ENCODE data around the gene NUSAP1. TPM values are rescaled to one million over a fixed set of nuclear protein-coding genes. Genes with fewer than 3 reads are reported as not detected.
"Not testable (repeated sequence)": the region's sequence is repeated elsewhere in the genome, so short reads cannot be mapped to it uniquely, and the experiment has no call there.

The NUSAP1 gene
- total and polyA plus RNA-seq, 5 donors = 0.48 to 3.6 (median 1.7) TPM

DNA sequence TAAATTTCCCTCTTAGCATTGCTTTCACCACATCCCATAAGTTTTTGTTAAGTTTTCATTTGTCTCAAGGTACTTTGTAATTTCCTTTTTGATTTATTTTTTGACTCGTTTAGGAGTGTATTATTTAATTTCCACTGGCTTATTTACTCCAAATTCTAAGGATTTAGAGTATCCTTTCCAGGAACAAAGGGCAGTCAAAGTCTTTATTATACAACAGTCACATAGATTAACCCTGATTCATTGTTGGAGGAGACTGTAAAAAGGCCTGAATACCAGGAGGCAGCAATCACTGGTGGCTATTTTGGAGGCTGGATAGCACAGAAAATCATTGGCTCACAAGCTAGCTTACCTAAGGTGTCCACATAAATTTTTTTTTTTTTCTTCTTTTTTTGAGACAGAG lies 40.2 kb upstream of the NUSAP1 start:
- no peak overlapping the region for H3K27ac ChIP-seq (ENCODE audit: low read length)
- ATAC-seq = no peak
- no peak overlapping the region for H3K4me3 ChIP-seq (ENCODE audit: low read length)
- WGBS = 67% methylated on average over 1 of the region's 1 CpG
- peaks cover 4% of the 10 kb centered on the region for H3K4me1 ChIP-seq (ENCODE audit: control insufficient read depth, insufficient read depth, low read length)
- no peak for DNase-seq
- intact Hi-C loops (cut with DNase I) = no loop called here
- H3K27me3 ChIP-seq (ENCODE audit: control insufficient read depth, insufficient read depth) = no peaks in the 10 kb centered on the region
- no peaks in the 10 kb centered on the region for H3K9me3 ChIP-seq (ENCODE audit: control insufficient read depth, low read length)

DNA sequence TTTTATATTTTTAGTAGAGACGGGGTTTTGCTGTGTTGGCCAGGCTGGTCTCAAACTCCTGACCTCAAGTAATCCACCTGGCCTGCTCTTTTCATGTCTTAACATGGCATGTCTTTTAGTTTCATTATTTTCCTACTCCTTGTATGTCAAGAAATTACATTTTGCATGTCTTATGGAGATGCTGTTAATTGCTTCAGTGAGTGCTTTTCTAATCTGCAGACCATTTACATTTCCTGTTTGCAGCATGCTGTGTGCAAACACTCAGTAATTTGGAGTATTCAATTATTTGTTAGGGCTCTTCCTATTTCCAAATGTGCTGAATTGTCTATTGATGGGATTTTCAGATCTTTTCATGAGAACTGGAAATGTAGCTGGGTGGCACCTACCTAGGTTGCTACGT lies 31.5 kb upstream of the NUSAP1 start:
- DNase-seq; H3K27me3 ChIP-seq (ENCODE audit: control insufficient read depth, insufficient read depth); H3K4me1 ChIP-seq (ENCODE audit: control insufficient read depth, insufficient read depth, low read length); intact Hi-C loops (cut with DNase I); H3K27ac ChIP-seq (ENCODE audit: low read length); H3K4me3 ChIP-seq (ENCODE audit: low read length); H3K9me3 ChIP-seq (ENCODE audit: control insufficient read depth, low read length); ATAC-seq: not testable (repeated sequence)
- 96% methylated on average over 2 of the region's 2 CpGs for WGBS

DNA sequence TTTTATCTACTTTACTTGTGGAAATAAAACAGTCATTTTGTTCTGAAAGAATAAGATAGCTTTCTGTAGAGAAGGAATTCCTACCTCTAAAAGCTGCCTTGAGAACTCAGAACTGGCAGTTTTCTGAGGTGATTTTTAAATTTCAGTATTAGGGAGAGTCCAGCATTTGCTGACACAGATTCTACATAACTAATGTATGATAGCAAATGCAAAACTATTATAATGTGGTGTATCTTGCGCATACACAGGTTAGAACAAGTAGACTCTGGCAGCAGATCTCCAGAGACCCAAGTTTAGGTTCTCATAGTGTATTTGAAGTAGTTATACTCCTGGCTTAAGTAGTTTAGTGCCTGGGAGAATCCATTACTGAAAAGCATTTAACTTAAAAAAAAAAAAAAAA lies 31.1 kb upstream of the NUSAP1 start:
- Histone ChIP-seq H3K27ac (ENCODE audit: low read length) (no peak overlapping the region), H3K4me1 (ENCODE audit: control insufficient read depth, insufficient read depth, low read length) (no peaks in the 10 kb centered on the region), H3K27me3 (ENCODE audit: control insufficient read depth, insufficient read depth) (no peaks in the 10 kb centered on the region), H3K9me3 (ENCODE audit: control insufficient read depth, low read length) (no peaks in the 10 kb centered on the region), H3K4me3 (ENCODE audit: low read length) (no peak overlapping the region)
- WGBS = 97% methylated on average over 1 of the region's 1 CpG
- DNase-seq (no peak), ATAC-seq (no peak)
- intact Hi-C loops (cut with DNase I) = no loop called here

DNA sequence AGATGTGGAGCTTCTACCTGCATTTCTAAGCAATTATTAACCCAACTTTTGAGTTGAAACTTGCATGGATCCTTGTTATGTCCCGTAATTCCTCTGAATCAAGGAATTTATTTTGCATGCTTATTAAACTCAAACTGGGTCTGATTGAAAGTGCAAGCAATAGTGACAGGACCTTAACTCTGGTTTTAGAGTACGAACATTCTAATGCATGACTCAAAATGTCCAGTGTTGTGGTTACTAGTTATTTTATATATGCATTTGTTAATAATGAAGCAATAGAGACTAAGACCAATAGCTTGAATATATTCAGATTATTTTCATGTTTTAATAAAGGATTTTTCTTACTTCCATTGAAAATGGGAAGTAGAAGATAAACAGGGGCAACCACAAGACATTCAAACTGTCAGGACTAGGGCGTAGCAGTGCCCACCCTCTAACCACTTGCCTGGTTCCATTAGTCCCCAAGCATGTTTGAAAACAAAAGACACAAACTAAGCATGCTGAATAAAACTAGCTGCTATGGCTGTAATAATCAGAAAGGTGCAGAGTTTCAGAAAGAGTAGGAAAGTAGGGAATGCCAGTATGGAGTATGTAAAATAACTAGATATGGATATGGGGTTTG lies 28.4 kb upstream of the NUSAP1 start:
- intact Hi-C loops (cut with DNase I) = no loop called here
- no peaks in the 10 kb centered on the region for H3K27me3 ChIP-seq (ENCODE audit: control insufficient read depth, insufficient read depth)
- 93% methylated on average over 3 of the region's 3 CpGs for WGBS
- H3K27ac ChIP-seq (ENCODE audit: low read length) = no peak overlapping the region
- H3K9me3 ChIP-seq (ENCODE audit: control insufficient read depth, low read length) = no peaks in the 10 kb centered on the region
- no peak for ATAC-seq
- no peak for DNase-seq
- no peaks in the 10 kb centered on the region for H3K4me1 ChIP-seq (ENCODE audit: control insufficient read depth, insufficient read depth, low read length)
- H3K4me3 ChIP-seq (ENCODE audit: low read length) = no peak overlapping the region

DNA sequence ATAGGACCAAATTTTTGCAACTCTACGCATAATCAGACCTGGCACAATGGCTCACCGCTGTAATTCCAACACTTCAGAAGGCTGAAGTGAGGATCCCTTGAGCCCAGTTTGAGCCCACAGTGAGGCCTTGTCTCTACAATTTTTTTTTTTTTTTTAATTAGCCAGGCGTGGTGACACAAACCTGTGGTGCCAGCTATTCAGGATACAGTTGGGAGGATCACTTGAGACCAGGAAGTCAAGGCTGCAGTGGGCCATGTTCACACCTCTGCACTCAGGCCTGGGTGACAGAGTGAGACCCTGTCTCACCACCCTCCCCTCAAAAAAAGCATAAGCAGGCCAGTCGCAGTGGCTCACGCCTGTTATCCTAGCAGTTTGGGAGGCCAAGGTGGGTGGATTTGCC lies 25.0 kb upstream of the NUSAP1 start:
- no peak for ATAC-seq
- H3K9me3 ChIP-seq (ENCODE audit: control insufficient read depth, low read length) = no peaks in the 10 kb centered on the region
- WGBS = 94% methylated on average over 5 of the region's 5 CpGs

DNA sequence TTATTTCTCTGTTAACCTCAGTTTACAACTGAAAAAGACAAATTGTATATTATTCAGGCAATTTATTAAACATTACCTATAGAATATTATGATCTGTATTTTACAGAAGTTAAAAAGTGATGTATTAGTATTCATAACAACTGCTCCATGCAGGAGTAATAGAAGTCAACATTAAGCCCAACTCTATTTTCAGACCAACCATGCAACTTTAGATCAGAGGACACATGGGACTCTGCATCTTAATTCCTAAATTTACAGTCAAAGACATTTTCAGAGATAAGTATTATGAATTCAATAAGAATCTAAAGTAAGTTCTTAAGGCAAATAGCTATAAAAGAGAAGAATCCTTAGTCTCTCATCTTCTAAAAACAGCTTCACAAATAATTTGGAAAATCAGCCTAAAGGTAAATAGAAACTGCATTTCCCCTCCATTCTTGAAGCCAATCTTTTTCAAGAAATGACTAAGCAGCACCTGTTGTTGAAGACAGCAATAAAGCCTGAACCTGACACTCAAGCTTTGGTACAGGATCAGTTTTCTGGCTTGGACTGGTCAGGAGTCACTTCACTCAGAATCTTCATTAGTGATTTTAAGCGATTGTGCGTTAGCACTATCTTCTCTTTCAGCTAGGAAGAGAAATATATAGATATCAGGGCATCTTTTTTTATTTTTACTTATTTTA lies 23.3 kb upstream of the NUSAP1 start:
- no peak overlapping the region for H3K27ac ChIP-seq (ENCODE audit: low read length)
- no peaks in the 10 kb centered on the region for H3K4me1 ChIP-seq (ENCODE audit: control insufficient read depth, insufficient read depth, low read length)
- 97% methylated on average over 2 of the region's 2 CpGs for WGBS
- no peak for DNase-seq
- H3K9me3 ChIP-seq (ENCODE audit: control insufficient read depth, low read length) = no peaks in the 10 kb centered on the region
- no peak for ATAC-seq
- intact Hi-C loops (cut with DNase I) = no loop called here
- H3K4me3 ChIP-seq (ENCODE audit: low read length) = no peak overlapping the region
- H3K27me3 ChIP-seq (ENCODE audit: control insufficient read depth, insufficient read depth) = no peaks in the 10 kb centered on the region

More for the DNA sequence above, 25.0 kb upstream of the NUSAP1 start:
- Histone ChIP-seq H3K27me3 (ENCODE audit: control insufficient read depth, insufficient read depth) (no peaks in the 10 kb centered on the region), H3K27ac (ENCODE audit: low read length) (no peak overlapping the region), H3K4me1 (ENCODE audit: control insufficient read depth, insufficient read depth, low read length) (no peaks in the 10 kb centered on the region), H3K4me3 (ENCODE audit: low read length) (no peak overlapping the region)
- intact Hi-C loops (cut with DNase I) = no loop called here
- DNase-seq = no peak

DNA sequence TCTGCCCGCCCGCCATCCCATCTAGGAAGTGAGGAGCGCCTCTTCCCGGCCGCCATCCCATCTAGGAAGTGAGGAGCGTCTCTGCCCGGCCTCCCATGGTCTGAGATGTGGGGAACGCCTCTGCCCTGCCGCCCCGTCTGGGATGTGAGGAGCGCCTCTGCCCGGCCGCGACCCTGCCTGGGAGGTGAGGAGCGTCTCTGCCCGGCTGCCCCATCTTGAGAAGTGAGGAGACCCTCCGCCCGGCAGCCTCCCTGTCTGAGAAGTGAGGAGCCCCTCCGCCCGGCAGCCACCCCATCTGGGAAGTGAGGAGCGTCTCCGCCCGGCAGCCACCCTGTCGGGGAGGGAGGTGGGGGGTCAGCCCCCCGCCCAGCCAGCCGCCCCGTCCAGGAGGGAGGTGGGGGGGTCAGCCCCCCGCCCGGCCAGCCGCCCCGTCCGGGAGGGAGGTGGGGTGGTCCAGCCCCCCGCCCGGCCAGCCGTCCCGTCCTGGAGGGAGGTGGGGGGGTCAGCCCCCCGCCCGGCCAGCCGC lies 11.8 kb upstream of the NUSAP1 start:
- H3K9me3 ChIP-seq (ENCODE audit: control insufficient read depth, low read length); H3K4me1 ChIP-seq (ENCODE audit: control insufficient read depth, insufficient read depth, low read length); ATAC-seq; intact Hi-C loops (cut with DNase I); H3K27me3 ChIP-seq (ENCODE audit: control insufficient read depth, insufficient read depth); DNase-seq; H3K4me3 ChIP-seq (ENCODE audit: low read length); H3K27ac ChIP-seq (ENCODE audit: low read length): not testable (repeated sequence)
- WGBS = 98% methylated on average over 34 of the region's 39 CpGs

DNA sequence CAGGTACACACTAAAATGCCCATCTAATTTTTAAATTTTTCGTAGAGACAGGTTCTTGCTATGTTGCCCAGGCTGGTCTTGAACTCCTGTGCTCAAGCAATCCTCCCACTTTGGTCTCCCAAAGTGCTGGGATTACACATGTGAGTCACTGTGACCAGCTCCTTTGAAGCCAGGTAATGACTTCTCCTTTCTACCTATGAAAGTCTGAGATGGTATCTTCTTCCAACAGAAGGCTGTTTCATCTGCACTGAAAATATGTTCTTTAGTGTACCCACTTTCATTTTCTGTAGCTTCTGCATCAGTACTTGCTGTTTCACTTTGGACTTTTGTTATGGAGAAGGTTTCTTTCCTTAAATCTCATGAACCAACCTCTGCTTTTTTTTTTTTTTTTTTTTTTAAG lies 9.1 kb upstream of the NUSAP1 start:
- DNase-seq (no peak), ATAC-seq (no peak)
- H3K4me1 ChIP-seq (ENCODE audit: control insufficient read depth, insufficient read depth, low read length) = no peaks in the 10 kb centered on the region
- H3K27me3 ChIP-seq (ENCODE audit: control insufficient read depth, insufficient read depth) = no peaks in the 10 kb centered on the region
- H3K27ac ChIP-seq (ENCODE audit: low read length) = no peak overlapping the region
- intact Hi-C loops (cut with DNase I) = no loop called here
- H3K9me3 ChIP-seq (ENCODE audit: control insufficient read depth, low read length) = no peaks in the 10 kb centered on the region
- 97% methylated on average over 1 of the region's 1 CpG for WGBS
- H3K4me3 ChIP-seq (ENCODE audit: low read length) = no peak overlapping the region

DNA sequence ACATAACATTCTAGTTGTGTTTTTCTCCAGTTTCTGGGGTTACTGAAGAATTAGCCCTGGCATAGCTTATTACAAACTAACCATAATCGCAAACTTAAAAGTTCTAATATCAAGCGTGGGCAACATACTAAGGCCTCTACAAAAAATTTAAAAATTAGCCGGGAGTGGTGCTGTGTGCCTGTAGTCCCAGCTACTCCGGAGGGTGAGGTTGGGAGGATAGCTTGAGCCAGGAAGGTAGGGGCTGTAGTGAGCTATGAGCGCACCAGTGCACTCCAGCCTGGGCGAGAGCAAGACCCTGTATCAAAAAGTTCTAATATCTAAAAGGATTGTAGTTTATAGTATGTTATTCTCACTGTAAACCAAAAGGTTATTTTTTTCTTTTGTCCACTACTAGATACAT lies 1.4 kb upstream of the NUSAP1 start:
- Histone ChIP-seq H3K4me1 (ENCODE audit: control insufficient read depth, insufficient read depth, low read length) (no peaks in the 10 kb centered on the region), H3K27me3 (ENCODE audit: control insufficient read depth, insufficient read depth) (no peaks in the 10 kb centered on the region), H3K27ac (ENCODE audit: low read length) (no peak overlapping the region), H3K9me3 (ENCODE audit: control insufficient read depth, low read length) (no peaks in the 10 kb centered on the region), H3K4me3 (ENCODE audit: low read length) (no peak overlapping the region)
- no peak for DNase-seq
- 70% methylated on average over 6 of the region's 6 CpGs for WGBS
- no peak for ATAC-seq
- intact Hi-C loops (cut with DNase I) = loop anchor here in 1 of 4 donors (5.0 kb wide), 1 partner anchor 429 kb away; no protein-coding TSS in a partner anchor

DNA sequence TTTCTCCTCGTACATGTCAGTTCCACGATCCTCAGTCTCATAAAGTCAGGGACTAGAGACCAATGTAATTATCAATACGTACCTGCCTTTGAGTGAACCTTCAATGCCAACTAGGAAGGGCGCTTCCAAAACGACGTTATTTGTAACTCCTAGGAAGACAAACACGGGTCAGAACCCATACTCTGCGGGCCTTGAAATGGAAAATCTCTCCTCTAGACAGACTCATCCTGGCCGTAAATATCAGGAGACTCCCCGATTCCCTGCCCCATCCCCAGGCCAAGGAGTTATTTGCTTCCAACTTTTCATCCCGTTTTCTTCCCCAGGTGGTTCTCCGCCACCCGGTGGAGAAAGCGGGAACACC lies 868 bp upstream of the NUSAP1 start:
- DNase-seq (no peak), ATAC-seq (no peak)
- WGBS = 3% methylated on average over 14 of the region's 14 CpGs
- Histone ChIP-seq H3K27me3 (ENCODE audit: control insufficient read depth, insufficient read depth) (no peaks in the 10 kb centered on the region), H3K9me3 (ENCODE audit: control insufficient read depth, low read length) (no peaks in the 10 kb centered on the region), H3K4me3 (ENCODE audit: low read length) (peak overlapping the region; percentile 57), H3K4me1 (ENCODE audit: control insufficient read depth, insufficient read depth, low read length) (no peaks in the 10 kb centered on the region), H3K27ac (ENCODE audit: low read length) (no peak overlapping the region)
- intact Hi-C loops (cut with DNase I) = loop anchor here in 1 of 4 donors (5.0 kb wide), 1 partner anchor 430 kb away; no protein-coding TSS in a partner anchor

DNA sequence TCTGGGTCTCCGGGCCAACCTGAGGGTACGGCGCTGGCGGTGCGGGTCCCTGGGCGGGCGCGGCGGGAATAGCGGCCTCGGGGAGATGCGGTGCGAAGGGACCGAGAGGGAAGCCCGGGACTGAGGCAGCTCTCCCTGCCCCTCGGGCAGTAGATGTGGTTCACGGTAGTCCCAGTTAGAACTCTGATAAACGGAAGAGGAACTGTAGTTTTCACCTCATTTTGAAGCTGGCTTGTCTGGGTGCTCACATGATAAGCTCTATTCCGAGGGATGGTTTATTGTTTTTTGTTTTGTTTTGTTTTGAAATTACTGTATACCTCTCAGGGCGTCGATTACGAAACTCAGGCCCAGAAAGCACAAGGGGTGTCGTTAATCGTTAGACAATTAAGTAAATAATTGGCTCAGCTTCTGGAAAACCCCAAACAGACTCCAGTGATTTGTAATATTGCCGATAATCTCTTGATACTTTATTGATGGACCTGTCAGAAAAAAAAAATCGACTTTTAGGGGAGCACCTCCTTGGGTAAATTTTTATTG lies 413 bp downstream of the NUSAP1 start:
- Histone ChIP-seq H3K27me3 (ENCODE audit: control insufficient read depth, insufficient read depth) (no peaks in the 10 kb centered on the region), H3K27ac (ENCODE audit: low read length) (no peak overlapping the region), H3K4me3 (ENCODE audit: low read length) (peak overlapping the region; percentile 57), H3K4me1 (ENCODE audit: control insufficient read depth, insufficient read depth, low read length) (no peaks in the 10 kb centered on the region), H3K9me3 (ENCODE audit: control insufficient read depth, low read length) (no peaks in the 10 kb centered on the region)
- DNase-seq = no peak
- peak; percentile 30 to 37 for ATAC-seq
- intact Hi-C loops (cut with DNase I) = loop anchor here in 1 of 4 donors (5.0 kb wide), 1 partner anchor 431 kb away; no protein-coding TSS in a partner anchor
- under 1% methylated on average over 26 of the region's 26 CpGs for WGBS

All from right cardiac atrium (tissue), 5 donors.